Panc1 (cell line): ENCODE results near the gene LASP1.

Experiments
- CTCF ChIP-seq: fragments of 450-650 bp; IDR thresholded peaks from 2 replicates; pipeline ENCODE4 v1.5.1; 2017; ENCODE audit warnings: mild to moderate bottlenecking
- POLR2AphosphoS5 ChIP-seq: IDR thresholded peaks from 2 replicates; pipeline ENCODE4 v1.6.1; 2012; ENCODE audit warnings: mild to moderate bottlenecking, low read depth, low read length, moderate library complexity
- REST ChIP-seq, 2 experiments: IDR thresholded peaks; 2 replicates each; pipeline ENCODE4 v1.6.1; 2011 to 2012; ENCODE audit warnings: low read depth in 2 of 2, control low read depth in 1 of 2, low read length in 1 of 2, mild to moderate bottlenecking in 1 of 2, moderate library complexity in 1 of 2; ENCODE audit not compliant: insufficient read depth in 1 of 2
- SIN3A ChIP-seq: IDR thresholded peaks from 2 replicates; pipeline ENCODE4 v1.6.1; 2012; ENCODE audit warnings: low read depth, mild to moderate bottlenecking, low read length, moderate library complexity, borderline replicate concordance; ENCODE audit not compliant: insufficient read depth
- TCF7L2 ChIP-seq: IDR thresholded peaks from 2 replicates; pipeline ENCODE4 v1.6.1; 2011; ENCODE audit warnings: mild to moderate bottlenecking, low read depth, low read length, inconsistent platforms

- TF ChIP-seq CTCF (no peak), SIN3A (no peak), POLR2AphosphoS5 (no peak), REST (IDR thresholded peaks at IDR 0.05; ENCODE audit: insufficient read depth in 1 of 2, low read depth in 2 of 2, low read length in 1 of 2) (no peak), TCF7L2 (no peak)
These were observed 73.7 kb downstream of the LASP1 start for GRCh38 chr17:38943607-38944006.
